ENCODE data around the gene ERCC3. TPM values are rescaled to one million over a fixed set of nuclear protein-coding genes. Genes with fewer than 3 reads are reported as not detected.

The ERCC3 gene
- total and polyA plus RNA-seq, 2 of the 13 experiments (the other 11 are each of a cell fraction or from before 2014, with no cell fraction given) = 49.7 to 64.6 TPM

DNA sequence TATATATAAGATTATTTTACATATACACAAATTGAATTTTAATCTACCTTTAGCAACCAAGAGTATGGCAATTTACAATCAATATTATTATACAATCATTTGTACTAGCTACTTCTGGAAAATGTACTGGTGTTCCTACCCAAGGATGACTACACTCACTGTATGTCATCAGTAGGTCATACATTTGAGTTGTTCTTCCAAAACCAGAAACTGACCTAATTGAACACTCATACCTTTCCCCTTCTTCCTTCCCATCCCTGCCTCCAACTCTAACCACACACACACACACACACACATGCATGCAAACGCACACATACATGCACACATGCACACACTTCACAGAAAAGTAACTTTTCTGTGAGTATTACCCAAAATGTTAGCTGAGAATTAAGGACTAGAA, 8.2 kb upstream of the ERCC3 start (continued):
- TF ChIP-seq, protein P1, sequence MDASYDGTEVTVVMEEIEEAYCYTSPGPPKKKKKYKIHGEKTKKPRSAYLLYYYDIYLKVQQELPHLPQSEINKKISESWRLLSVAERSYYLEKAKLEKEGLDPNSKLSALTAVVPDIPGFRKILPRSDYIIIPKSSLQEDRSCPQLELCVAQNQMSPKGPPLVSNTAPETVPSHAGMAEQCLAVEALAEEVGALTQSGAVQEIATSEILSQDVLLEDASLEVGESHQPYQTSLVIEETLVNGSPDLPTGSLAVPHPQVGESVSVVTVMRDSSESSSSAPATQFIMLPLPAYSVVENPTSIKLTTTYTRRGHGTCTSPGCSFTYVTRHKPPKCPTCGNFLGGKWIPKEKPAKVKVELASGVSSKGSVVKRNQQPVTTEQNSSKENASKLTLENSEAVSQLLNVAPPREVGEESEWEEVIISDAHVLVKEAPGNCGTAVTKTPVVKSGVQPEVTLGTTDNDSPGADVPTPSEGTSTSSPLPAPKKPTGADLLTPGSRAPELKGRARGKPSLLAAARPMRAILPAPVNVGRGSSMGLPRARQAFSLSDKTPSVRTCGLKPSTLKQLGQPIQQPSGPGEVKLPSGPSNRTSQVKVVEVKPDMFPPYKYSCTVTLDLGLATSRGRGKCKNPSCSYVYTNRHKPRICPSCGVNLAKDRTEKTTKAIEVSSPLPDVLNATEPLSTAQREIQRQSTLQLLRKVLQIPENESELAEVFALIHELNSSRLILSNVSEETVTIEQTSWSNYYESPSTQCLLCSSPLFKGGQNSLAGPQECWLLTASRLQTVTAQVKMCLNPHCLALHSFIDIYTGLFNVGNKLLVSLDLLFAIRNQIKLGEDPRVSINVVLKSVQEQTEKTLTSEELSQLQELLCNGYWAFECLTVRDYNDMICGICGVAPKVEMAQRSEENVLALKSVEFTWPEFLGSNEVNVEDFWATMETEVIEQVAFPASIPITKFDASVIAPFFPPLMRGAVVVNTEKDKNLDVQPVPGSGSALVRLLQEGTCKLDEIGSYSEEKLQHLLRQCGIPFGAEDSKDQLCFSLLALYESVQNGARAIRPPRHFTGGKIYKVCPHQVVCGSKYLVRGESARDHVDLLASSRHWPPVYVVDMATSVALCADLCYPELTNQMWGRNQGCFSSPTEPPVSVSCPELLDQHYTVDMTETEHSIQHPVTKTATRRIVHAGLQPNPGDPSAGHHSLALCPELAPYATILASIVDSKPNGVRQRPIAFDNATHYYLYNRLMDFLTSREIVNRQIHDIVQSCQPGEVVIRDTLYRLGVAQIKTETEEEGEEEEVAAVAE (CRISPR knock-in tag; IDR thresholded peaks at IDR 0.05; ENCODE audit: borderline replicate concordance) = no peak

DNA sequence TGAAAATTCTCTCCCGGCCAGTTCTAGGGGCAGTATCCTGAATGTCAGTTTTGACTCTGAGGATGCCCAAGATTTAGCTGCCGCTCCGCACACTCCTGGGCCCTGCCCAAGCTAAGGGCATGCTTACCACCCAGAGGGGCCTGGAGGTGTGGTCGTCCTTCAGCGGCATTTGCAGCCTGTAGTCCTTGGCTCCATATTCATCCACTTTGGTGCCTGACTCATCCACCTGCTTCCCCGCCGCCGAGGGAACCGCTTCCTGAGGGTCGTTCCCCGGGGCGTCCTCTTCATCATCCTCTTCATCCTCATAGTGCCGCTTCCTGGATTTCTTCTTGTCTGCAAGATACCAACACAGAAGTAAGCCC, 577 bp downstream of the ERCC3 start:
- H3K79me2 ChIP-seq (ENCODE audit: insufficient read depth, low read length) = peaks cover 19% of the 10 kb centered on the region
- DNase-seq (ENCODE audit: low spot score) (no peak), FAIRE-seq (no peak), ATAC-seq (peak; percentile 48)
- TSS peak; percentile 57 for BruUV-seq (replicated peaks)
- peak overlapping the region; percentile 84 for H3K9ac ChIP-seq (ENCODE audit: insufficient read depth, low read depth, low read length)
- peak overlapping the region; percentile 82 to 97 (median 88) for H3K4me3 ChIP-seq (replicated peaks in 1 of 3; ENCODE audit: insufficient read depth in 1 of 3, low read depth in 2 of 3, low read length in 3 of 3)
- no peaks in the 10 kb centered on the region for H4K20me1 ChIP-seq (ENCODE audit: insufficient read depth, low read length)
- peak overlapping the region; percentile 69 for H3K27ac ChIP-seq (ENCODE audit: extremely low read length, insufficient read depth, low read length)
- H3K4me2 ChIP-seq (ENCODE audit: low read depth, low read length) = peak overlapping the region; percentile 95
- intact Hi-C loops (cut with micrococcal nuclease; ENCODE audit: unreplicated experiment) (loop anchor here (5.0 kb wide), 1 partner anchor 96 kb away; no protein-coding TSS in a partner anchor), in situ Hi-C loops (cut with HindIII; ENCODE audit: extremely low pct_ligation_motif_present, low pct_unique_long_range_greater_than_20kb) (no loop called here)
- peaks cover 24 to 41% of the 10 kb centered on the region in 2 experiments for H3K36me3 ChIP-seq (replicated peaks in 1 of 2; ENCODE audit: control insufficient read depth in 1 of 2, insufficient read depth in 2 of 2, low read length in 2 of 2)
- ChIA-PET POLR2A (interaction anchor here (0.7 to 1.8 kb wide), 20 partner anchors 8 to 357 kb away, joined by 3 to 35 read pairs (median 4); partner anchors contain the start of genes IWS1 and PROC), CTCF (ENCODE audit: low intra/inter-chr PET ratio, low total read pairs) (interaction anchor here (1.8 kb wide), 1 partner anchor 96 kb away, joined by 7 read pairs; no protein-coding TSS in a partner anchor)
- peaks cover 22% of the 10 kb centered on the region for H3K4me1 ChIP-seq (ENCODE audit: insufficient read depth, low read length)
- no peaks in the 10 kb centered on the region for H3K9me3 ChIP-seq (ENCODE audit: low read length)
- H3K27me3 ChIP-seq (ENCODE audit: control insufficient read depth in 1 of 2, insufficient read depth in 2 of 2, low read length in 2 of 2) = no peaks in the 10 kb centered on the region; a peak in 1 of 5 replicates
- WGBS (ENCODE audit: low lambda C conversion rate) = 0% methylated on average over 10 of the region's 13 CpGs
- no peak overlapping the region for H2AFZ ChIP-seq (ENCODE audit: low read length)
- TF ChIP-seq, protein P2, sequence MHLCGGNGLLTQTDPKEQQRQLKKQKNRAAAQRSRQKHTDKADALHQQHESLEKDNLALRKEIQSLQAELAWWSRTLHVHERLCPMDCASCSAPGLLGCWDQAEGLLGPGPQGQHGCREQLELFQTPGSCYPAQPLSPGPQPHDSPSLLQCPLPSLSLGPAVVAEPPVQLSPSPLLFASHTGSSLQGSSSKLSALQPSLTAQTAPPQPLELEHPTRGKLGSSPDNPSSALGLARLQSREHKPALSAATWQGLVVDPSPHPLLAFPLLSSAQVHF (CRISPR knock-in tag; IDR thresholded peaks at IDR 0.05) = no peak
- TF ChIP-seq, protein P3, sequence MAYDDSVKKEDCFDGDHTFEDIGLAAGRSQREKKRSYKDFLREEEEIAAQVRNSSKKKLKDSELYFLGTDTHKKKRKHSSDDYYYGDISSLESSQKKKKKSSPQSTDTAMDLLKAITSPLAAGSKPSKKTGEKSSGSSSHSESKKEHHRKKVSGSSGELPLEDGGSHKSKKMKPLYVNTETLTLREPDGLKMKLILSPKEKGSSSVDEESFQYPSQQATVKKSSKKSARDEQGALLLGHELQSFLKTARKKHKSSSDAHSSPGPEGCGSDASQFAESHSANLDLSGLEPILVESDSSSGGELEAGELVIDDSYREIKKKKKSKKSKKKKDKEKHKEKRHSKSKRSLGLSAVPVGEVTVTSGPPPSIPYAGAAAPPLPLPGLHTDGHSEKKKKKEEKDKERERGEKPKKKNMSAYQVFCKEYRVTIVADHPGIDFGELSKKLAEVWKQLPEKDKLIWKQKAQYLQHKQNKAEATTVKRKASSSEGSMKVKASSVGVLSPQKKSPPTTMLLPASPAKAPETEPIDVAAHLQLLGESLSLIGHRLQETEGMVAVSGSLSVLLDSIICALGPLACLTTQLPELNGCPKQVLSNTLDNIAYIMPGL (CRISPR knock-in tag; IDR thresholded peaks at IDR 0.05; ENCODE audit: borderline replicate concordance in 1 of 2, low read depth in 1 of 2) = no peak
- TF ChIP-seq, protein P4, sequence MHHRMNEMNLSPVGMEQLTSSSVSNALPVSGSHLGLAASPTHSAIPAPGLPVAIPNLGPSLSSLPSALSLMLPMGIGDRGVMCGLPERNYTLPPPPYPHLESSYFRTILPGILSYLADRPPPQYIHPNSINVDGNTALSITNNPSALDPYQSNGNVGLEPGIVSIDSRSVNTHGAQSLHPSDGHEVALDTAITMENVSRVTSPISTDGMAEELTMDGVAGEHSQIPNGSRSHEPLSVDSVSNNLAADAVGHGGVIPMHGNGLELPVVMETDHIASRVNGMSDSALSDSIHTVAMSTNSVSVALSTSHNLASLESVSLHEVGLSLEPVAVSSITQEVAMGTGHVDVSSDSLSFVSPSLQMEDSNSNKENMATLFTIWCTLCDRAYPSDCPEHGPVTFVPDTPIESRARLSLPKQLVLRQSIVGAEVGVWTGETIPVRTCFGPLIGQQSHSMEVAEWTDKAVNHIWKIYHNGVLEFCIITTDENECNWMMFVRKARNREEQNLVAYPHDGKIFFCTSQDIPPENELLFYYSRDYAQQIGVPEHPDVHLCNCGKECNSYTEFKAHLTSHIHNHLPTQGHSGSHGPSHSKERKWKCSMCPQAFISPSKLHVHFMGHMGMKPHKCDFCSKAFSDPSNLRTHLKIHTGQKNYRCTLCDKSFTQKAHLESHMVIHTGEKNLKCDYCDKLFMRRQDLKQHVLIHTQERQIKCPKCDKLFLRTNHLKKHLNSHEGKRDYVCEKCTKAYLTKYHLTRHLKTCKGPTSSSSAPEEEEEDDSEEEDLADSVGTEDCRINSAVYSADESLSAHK (CRISPR knock-in tag; IDR thresholded peaks at IDR 0.05; ENCODE audit: borderline replicate concordance) = no peak
- TF ChIP-seq ZNF790 (CRISPR knock-in tag; IDR thresholded peaks at IDR 0.05; ENCODE audit: borderline replicate concordance) (0 out of 2 replicates have a peak, but pooled peaks have one; percentile 3), ZNF251 (CRISPR knock-in tag; IDR thresholded peaks at IDR 0.05) (no peak), RFX3 (CRISPR knock-in tag; IDR thresholded peaks at IDR 0.05) (no peak), ZBTB42 (CRISPR knock-in tag; IDR thresholded peaks at IDR 0.05) (no peak), ZMAT3 (CRISPR knock-in tag; conservative IDR thresholded peaks at IDR 0.05) (no peak), NRL (CRISPR knock-in tag; IDR thresholded peaks at IDR 0.05; ENCODE audit: borderline replicate concordance) (no peak), ZNF619 (CRISPR knock-in tag; IDR thresholded peaks at IDR 0.05) (no peak)
- TF ChIP-seq, protein P5, sequence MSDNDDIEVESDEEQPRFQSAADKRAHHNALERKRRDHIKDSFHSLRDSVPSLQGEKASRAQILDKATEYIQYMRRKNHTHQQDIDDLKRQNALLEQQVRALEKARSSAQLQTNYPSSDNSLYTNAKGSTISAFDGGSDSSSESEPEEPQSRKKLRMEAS (IDR thresholded peaks at IDR 0.05) = no peak
